ENCODE results near the gene NDST1. TPM values are rescaled to one million over a fixed set of nuclear protein-coding genes. Genes with fewer than 3 reads are reported as not detected.

NDST1 gene
- polyA plus RNA-seq, 1 donor (not counting 4 experiments of a cell fraction or from before 2014, with no cell fraction given), result 24.9 TPM

GRCh38 chr5:150490296-150490669 lies 17.6 kb upstream of the NDST1 start:
- H3K79me2 ChIP-seq (ENCODE audit: control insufficient read depth, insufficient read depth, low read length), result peaks cover 65% of the 10 kb centered on the region
- H3K4me1 ChIP-seq (ENCODE audit: control insufficient read depth, extremely low read depth, insufficient read depth, low read length), result peaks cover 68% of the 10 kb centered on the region
- no peak overlapping the region for H3K4me3 ChIP-seq (ENCODE audit: control insufficient read depth in 2 of 3, extremely low read depth in 1 of 3, insufficient read depth in 2 of 3, low read depth in 1 of 3, low read length in 3 of 3)
- H3K9me1 ChIP-seq (ENCODE audit: control insufficient read depth, extremely low read depth, insufficient read depth, low read length), result peaks cover 6% of the 10 kb centered on the region
- no peak overlapping the region for H3K9ac ChIP-seq (ENCODE audit: control insufficient read depth, extremely low read depth, insufficient read depth, low read length)
- H3K27me3 ChIP-seq (ENCODE audit: control insufficient read depth, extremely low read depth, insufficient read depth, low read length), result no peaks in the 10 kb centered on the region
- H2AFZ ChIP-seq (ENCODE audit: control insufficient read depth, low read length), result no peak overlapping the region
- no peak overlapping the region for H3K27ac ChIP-seq (ENCODE audit: control insufficient read depth, insufficient read depth, low read length)
- dilution Hi-C loops (cut with MboI; ENCODE audit: extremely low pct_ligation_motif_present, low sequenced_read_pairs), result no loop called here
- FAIRE-seq (no peak), DNase-seq (ENCODE audit: low read depth, low spot score) (no peak)
- H3K4me2 ChIP-seq (ENCODE audit: control insufficient read depth, extremely low read depth, insufficient read depth, low read depth, low read length), result peak overlapping the region; percentile 13
- TF ChIP-seq EZH2 (IDR thresholded peaks at IDR 0.05; ENCODE audit: low read length), result no peak
- TF ChIP-seq, protein P1, sequence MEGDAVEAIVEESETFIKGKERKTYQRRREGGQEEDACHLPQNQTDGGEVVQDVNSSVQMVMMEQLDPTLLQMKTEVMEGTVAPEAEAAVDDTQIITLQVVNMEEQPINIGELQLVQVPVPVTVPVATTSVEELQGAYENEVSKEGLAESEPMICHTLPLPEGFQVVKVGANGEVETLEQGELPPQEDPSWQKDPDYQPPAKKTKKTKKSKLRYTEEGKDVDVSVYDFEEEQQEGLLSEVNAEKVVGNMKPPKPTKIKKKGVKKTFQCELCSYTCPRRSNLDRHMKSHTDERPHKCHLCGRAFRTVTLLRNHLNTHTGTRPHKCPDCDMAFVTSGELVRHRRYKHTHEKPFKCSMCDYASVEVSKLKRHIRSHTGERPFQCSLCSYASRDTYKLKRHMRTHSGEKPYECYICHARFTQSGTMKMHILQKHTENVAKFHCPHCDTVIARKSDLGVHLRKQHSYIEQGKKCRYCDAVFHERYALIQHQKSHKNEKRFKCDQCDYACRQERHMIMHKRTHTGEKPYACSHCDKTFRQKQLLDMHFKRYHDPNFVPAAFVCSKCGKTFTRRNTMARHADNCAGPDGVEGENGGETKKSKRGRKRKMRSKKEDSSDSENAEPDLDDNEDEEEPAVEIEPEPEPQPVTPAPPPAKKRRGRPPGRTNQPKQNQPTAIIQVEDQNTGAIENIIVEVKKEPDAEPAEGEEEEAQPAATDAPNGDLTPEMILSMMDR (optimal IDR thresholded peaks at IDR 0.05 in 1 of 3, IDR thresholded peaks at IDR 0.05 in 1 of 3, conservative IDR thresholded peaks at IDR 0.05 in 1 of 3; ENCODE audit: extremely low read depth in 1 of 3, insufficient read depth in 2 of 3, low read length in 3 of 3), result no peak
- peaks cover 0 to 2% of the 10 kb centered on the region in 2 experiments for H3K36me3 ChIP-seq (ENCODE audit: control insufficient read depth in 2 of 2, extremely low read depth in 1 of 2, insufficient read depth in 2 of 2, low read length in 2 of 2)
- no peaks in the 10 kb centered on the region for H3K9me3 ChIP-seq (ENCODE audit: control insufficient read depth, low read depth, low read length)
- H4K20me1 ChIP-seq (ENCODE audit: control insufficient read depth, extremely low read depth, insufficient read depth, low read length), result no peaks in the 10 kb centered on the region

DNA sequence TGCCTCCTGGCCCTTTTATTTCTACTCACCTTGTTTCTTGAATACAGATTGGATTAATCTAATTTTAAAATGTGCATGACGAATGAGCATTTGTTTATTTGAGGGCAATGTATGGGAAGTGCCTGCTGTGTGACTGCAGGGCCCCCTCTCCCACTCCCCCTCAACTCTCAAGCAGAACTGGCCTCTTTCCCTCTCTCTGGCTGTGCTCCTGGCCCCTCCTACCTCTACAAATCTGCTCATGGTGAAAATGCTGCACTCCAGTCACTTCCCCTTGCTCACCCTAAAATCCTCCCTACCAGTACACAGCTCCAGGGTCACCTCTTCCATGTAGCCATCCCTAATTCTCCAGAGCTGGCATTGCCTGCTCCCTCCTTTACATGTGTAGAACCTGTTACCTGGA lies 17.2 kb upstream of the NDST1 start:
- Histone ChIP-seq H2AFZ (ENCODE audit: control insufficient read depth, low read length) (no peak overlapping the region), H3K27ac (ENCODE audit: control insufficient read depth, insufficient read depth, low read length) (peak overlapping the region; percentile 6), H3K36me3 (ENCODE audit: control insufficient read depth in 2 of 2, extremely low read depth in 1 of 2, insufficient read depth in 2 of 2, low read length in 2 of 2) (peaks cover 0 to 2% of the 10 kb centered on the region in 2 experiments), H3K79me2 (ENCODE audit: control insufficient read depth, insufficient read depth, low read length) (peaks cover 67% of the 10 kb centered on the region), H3K4me2 (ENCODE audit: control insufficient read depth, extremely low read depth, insufficient read depth, low read depth, low read length) (no peak overlapping the region), H4K20me1 (ENCODE audit: control insufficient read depth, extremely low read depth, insufficient read depth, low read length) (no peaks in the 10 kb centered on the region), H3K4me1 (ENCODE audit: control insufficient read depth, extremely low read depth, insufficient read depth, low read length) (peaks cover 68% of the 10 kb centered on the region), H3K27me3 (ENCODE audit: control insufficient read depth, extremely low read depth, insufficient read depth, low read length) (no peaks in the 10 kb centered on the region), H3K4me3 (ENCODE audit: control insufficient read depth in 2 of 3, extremely low read depth in 1 of 3, insufficient read depth in 2 of 3, low read depth in 1 of 3, low read length in 3 of 3) (no peak overlapping the region), H3K9ac (ENCODE audit: control insufficient read depth, extremely low read depth, insufficient read depth, low read length) (no peak overlapping the region), H3K9me1 (ENCODE audit: control insufficient read depth, extremely low read depth, insufficient read depth, low read length) (peaks cover 6% of the 10 kb centered on the region), H3K9me3 (ENCODE audit: control insufficient read depth, low read depth, low read length) (no peaks in the 10 kb centered on the region)
- dilution Hi-C loops (cut with MboI; ENCODE audit: extremely low pct_ligation_motif_present, low sequenced_read_pairs), result no loop called here
- FAIRE-seq (no peak), DNase-seq (ENCODE audit: low read depth, low spot score) (no peak)
- TF ChIP-seq EZH2 (IDR thresholded peaks at IDR 0.05; ENCODE audit: low read length), result no peak
- TF ChIP-seq, protein P1 (optimal IDR thresholded peaks at IDR 0.05 in 1 of 3, IDR thresholded peaks at IDR 0.05 in 1 of 3, conservative IDR thresholded peaks at IDR 0.05 in 1 of 3; ENCODE audit: extremely low read depth in 1 of 3, insufficient read depth in 2 of 3, low read length in 3 of 3), result no peak
